HEK293 (cell line): ENCODE data around the gene SUFU.

Experiments used
- GLIS1 ChIP-seq: fragments of 450-650 bp; formaldehyde crosslinking; IDR thresholded peaks from 2 replicates; pipeline ENCODE4 v1.5.1; 2016; ENCODE audit warnings: missing biosample characterization, missing genetic modification characterization
- KLF7 ChIP-seq: fragments of 450-650 bp; formaldehyde crosslinking; IDR thresholded peaks from 2 replicates; pipeline ENCODE4 v1.5.1; 2016; ENCODE audit warnings: missing biosample characterization, missing genetic modification characterization, borderline replicate concordance
- KLF8 ChIP-seq: fragments of 450-650 bp; formaldehyde crosslinking; IDR thresholded peaks from 2 replicates; pipeline ENCODE4 v1.5.1; 2016; ENCODE audit warnings: missing biosample characterization, missing genetic modification characterization
- KLF9 ChIP-seq: fragments of 450-650 bp; formaldehyde crosslinking; IDR thresholded peaks from 2 replicates; pipeline ENCODE4 v1.5.1; 2016; ENCODE audit warnings: missing biosample characterization, missing genetic modification characterization, low read depth
- OSR2 ChIP-seq: fragments of 450-650 bp; formaldehyde crosslinking; IDR thresholded peaks from 2 replicates; pipeline ENCODE4 v1.5.1; 2016; ENCODE audit warnings: missing biosample characterization, missing genetic modification characterization
- SCRT2 ChIP-seq: fragments of 450-650 bp; formaldehyde crosslinking; IDR thresholded peaks from 2 replicates; pipeline ENCODE4 v1.5.1; 2016; ENCODE audit warnings: missing biosample characterization, missing genetic modification characterization
- SP7 ChIP-seq: fragments of 450-650 bp; formaldehyde crosslinking; IDR thresholded peaks from 2 replicates; pipeline ENCODE4 v1.5.1; 2016; ENCODE audit warnings: missing biosample characterization, missing genetic modification characterization
- YY1 ChIP-seq: fragments of 450-650 bp; formaldehyde crosslinking; IDR thresholded peaks from 2 replicates; pipeline ENCODE4 v1.5.1; 2018; ENCODE audit warnings: missing biosample characterization, missing genetic modification characterization
- ZIC2 ChIP-seq: fragments of 450-650 bp; formaldehyde crosslinking; IDR thresholded peaks from 2 replicates; pipeline ENCODE4 v1.5.1; 2016; ENCODE audit warnings: missing biosample characterization, missing genetic modification characterization
- ZNF10 ChIP-seq: fragments of 450-650 bp; formaldehyde crosslinking; IDR thresholded peaks from 2 replicates; pipeline ENCODE4 v1.5.1; 2017; ENCODE audit warnings: missing biosample characterization, missing genetic modification characterization
- ZNF157 ChIP-seq: fragments of 450-650 bp; formaldehyde crosslinking; IDR thresholded peaks from 2 replicates; pipeline ENCODE4 v1.5.1; 2016; ENCODE audit warnings: missing biosample characterization, missing genetic modification characterization
- ZNF473 ChIP-seq: fragments of 450-650 bp; formaldehyde crosslinking; IDR thresholded peaks from 2 replicates; pipeline ENCODE4 v1.5.1; 2017; ENCODE audit warnings: missing biosample characterization, missing genetic modification characterization
- ZNF610 ChIP-seq: fragments of 450-650 bp; formaldehyde crosslinking; IDR thresholded peaks from 2 replicates; pipeline ENCODE4 v1.5.1; 2016; ENCODE audit warnings: missing biosample characterization, missing genetic modification characterization, borderline replicate concordance
- ZNF792 ChIP-seq: fragments of 450-650 bp; formaldehyde crosslinking; IDR thresholded peaks from 2 replicates; pipeline ENCODE4 v1.5.1; 2016; ENCODE audit warnings: missing biosample characterization, missing genetic modification characterization
- TF ChIP-seq, protein P1 (sequence below): fragments of 450-650 bp; formaldehyde crosslinking; IDR thresholded peaks from 2 replicates; pipeline ENCODE4 v1.5.1; 2016; ENCODE audit warnings: missing biosample characterization, missing genetic modification characterization
- TF ChIP-seq, protein P2 (sequence below): fragments of 450-650 bp; formaldehyde crosslinking; conservative IDR thresholded peaks from 2 replicates; pipeline ENCODE4 v1.5.1; 2016; ENCODE audit warnings: low read depth, missing biosample characterization, missing genetic modification characterization
- TF ChIP-seq, protein P3 (sequence below): fragments of 450-650 bp; formaldehyde crosslinking; IDR thresholded peaks from 2 replicates; pipeline ENCODE4 v1.5.1; 2017; ENCODE audit warnings: missing biosample characterization, missing genetic modification characterization
- TF ChIP-seq, protein P4 (sequence below): fragments of 450-650 bp; formaldehyde crosslinking; IDR thresholded peaks from 2 replicates; pipeline ENCODE4 v1.5.1; 2016; ENCODE audit warnings: missing biosample characterization, missing genetic modification characterization
- TF ChIP-seq, protein P5 (sequence below): fragments of 450-650 bp; formaldehyde crosslinking; IDR thresholded peaks from 2 replicates; pipeline ENCODE4 v1.5.1; 2017; ENCODE audit warnings: missing biosample characterization, missing genetic modification characterization
- TF ChIP-seq, protein P6 (sequence below): fragments of 450-650 bp; formaldehyde crosslinking; IDR thresholded peaks from 2 replicates; pipeline ENCODE4 v1.5.1; 2016; ENCODE audit warnings: missing biosample characterization, missing genetic modification characterization
- TF ChIP-seq, protein P7 (sequence below): fragments of 450-650 bp; IDR thresholded peaks from 2 replicates; pipeline ENCODE4 v1.5.1; 2018; ENCODE audit warnings: missing biosample characterization, mild to moderate bottlenecking, missing genetic modification characterization
- TF ChIP-seq, protein P8 (sequence below): fragments of 450-650 bp; formaldehyde crosslinking; IDR thresholded peaks from 2 replicates; pipeline ENCODE4 v1.5.1; 2016; ENCODE audit warnings: missing biosample characterization, missing genetic modification characterization

The SUFU gene

DNA sequence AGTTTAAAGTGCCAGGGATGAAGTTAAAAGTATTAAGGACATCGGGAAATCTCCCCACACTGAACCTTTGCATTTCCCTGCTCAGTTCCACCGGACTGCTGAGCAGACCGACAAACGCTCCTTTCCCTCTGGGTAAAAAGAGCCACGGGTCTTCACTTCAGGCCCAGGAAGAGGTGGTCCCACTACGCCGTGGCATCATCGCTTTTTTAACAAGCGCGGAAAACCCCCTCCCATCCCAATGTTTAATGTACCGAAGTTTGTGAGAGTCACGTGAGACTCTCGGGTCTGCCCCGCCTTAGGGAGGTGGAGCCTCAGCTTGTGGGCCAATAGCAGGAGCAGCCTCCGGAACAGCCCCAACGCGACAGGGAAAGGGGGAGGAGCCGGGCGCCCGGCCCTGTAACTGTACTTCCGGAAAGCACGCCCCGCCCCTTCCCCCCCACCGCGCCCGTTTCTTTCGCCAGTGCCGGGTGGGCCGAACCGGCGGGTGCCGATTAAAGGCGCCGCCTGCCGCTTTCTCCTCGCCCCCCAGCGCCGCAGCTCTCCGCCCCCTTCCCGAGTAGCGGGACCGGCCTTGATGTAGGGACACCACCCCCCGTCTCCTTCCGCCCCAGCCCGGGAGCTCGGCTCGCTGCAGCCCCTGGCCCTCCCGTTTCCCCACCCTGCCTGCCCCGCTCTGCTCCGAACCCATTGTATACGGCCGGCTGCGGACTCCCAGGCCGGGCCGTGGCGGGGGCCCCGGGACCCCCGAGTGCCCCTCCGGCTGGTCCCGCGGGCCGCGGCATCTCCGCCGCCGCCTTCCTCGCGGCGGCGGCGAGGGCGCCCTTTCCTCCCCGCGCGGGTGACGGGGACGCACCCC is 138.3 kb downstream of the SUFU start (continued):
- TF ChIP-seq KLF7 (peak; percentile 45; the same call in 1 of the 2 replicates), ZNF610 (no peak), SP7 (peak; percentile 49), GLIS1 (peak; percentile 95), SCRT2 (tag by site-specific recombination) (no peak), ZNF157 (no peak), ZIC2 (tag by site-specific recombination) (peak; percentile 83), ZNF10 (peak; percentile 84), ZNF792 (tag by site-specific recombination) (no peak), KLF8 (tag by site-specific recombination) (peak; percentile 92), YY1 (tag by site-specific recombination) (no peak), OSR2 (tag by site-specific recombination) (peak; percentile 13; the same call in 1 of the 2 replicates), KLF9 (tag by site-specific recombination) (peak; percentile 75), ZNF473 (tag by site-specific recombination) (no peak)
- TF ChIP-seq, protein P1, sequence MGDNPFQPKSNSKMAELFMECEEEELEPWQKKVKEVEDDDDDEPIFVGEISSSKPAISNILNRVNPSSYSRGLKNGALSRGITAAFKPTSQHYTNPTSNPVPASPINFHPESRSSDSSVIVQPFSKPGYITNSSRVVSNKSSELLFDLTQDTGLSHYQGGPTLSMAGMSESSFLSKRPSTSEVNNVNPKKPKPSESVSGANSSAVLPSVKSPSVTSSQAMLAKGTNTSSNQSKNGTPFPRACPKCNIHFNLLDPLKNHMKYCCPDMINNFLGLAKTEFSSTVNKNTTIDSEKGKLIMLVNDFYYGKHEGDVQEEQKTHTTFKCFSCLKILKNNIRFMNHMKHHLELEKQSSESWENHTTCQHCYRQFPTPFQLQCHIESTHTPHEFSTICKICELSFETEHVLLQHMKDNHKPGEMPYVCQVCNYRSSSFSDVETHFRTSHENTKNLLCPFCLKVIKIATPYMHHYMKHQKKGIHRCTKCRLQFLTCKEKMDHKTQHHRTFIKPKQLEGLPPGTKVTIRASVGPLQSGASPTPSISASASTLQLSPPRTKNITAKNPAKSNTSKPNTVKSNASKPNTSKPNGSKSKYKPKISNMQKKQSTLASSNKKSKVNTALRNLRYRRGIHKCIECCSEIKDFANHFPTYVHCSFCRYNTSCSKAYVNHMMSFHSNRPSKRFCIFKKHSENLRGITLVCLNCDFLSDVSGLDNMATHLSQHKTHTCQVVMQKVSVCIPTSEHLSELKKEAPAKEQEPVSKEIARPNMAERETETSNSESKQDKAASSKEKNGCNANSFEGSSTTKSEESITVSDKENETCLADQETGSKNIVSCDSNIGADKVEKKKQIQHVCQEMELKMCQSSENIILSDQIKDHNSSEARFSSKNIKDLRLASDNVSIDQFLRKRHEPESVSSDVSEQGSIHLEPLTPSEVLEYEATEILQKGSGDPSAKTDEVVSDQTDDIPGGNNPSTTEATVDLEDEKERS (tag by site-specific recombination) = no peak
- TF ChIP-seq, protein P2, sequence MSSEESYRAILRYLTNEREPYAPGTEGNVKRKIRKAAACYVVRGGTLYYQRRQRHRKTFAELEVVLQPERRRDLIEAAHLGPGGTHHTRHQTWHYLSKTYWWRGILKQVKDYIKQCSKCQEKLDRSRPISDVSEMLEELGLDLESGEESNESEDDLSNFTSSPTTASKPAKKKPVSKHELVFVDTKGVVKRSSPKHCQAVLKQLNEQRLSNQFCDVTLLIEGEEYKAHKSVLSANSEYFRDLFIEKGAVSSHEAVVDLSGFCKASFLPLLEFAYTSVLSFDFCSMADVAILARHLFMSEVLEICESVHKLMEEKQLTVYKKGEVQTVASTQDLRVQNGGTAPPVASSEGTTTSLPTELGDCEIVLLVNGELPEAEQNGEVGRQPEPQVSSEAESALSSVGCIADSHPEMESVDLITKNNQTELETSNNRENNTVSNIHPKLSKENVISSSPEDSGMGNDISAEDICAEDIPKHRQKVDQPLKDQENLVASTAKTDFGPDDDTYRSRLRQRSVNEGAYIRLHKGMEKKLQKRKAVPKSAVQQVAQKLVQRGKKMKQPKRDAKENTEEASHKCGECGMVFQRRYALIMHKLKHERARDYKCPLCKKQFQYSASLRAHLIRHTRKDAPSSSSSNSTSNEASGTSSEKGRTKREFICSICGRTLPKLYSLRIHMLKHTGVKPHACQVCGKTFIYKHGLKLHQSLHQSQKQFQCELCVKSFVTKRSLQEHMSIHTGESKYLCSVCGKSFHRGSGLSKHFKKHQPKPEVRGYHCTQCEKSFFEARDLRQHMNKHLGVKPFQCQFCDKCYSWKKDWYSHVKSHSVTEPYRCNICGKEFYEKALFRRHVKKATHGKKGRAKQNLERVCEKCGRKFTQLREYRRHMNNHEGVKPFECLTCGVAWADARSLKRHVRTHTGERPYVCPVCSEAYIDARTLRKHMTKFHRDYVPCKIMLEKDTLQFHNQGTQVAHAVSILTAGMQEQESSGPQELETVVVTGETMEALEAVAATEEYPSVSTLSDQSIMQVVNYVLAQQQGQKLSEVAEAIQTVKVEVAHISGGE = peak; percentile 90
- TF ChIP-seq, protein P3, sequence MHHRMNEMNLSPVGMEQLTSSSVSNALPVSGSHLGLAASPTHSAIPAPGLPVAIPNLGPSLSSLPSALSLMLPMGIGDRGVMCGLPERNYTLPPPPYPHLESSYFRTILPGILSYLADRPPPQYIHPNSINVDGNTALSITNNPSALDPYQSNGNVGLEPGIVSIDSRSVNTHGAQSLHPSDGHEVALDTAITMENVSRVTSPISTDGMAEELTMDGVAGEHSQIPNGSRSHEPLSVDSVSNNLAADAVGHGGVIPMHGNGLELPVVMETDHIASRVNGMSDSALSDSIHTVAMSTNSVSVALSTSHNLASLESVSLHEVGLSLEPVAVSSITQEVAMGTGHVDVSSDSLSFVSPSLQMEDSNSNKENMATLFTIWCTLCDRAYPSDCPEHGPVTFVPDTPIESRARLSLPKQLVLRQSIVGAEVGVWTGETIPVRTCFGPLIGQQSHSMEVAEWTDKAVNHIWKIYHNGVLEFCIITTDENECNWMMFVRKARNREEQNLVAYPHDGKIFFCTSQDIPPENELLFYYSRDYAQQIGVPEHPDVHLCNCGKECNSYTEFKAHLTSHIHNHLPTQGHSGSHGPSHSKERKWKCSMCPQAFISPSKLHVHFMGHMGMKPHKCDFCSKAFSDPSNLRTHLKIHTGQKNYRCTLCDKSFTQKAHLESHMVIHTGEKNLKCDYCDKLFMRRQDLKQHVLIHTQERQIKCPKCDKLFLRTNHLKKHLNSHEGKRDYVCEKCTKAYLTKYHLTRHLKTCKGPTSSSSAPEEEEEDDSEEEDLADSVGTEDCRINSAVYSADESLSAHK (tag by site-specific recombination) = peak; percentile 11; the same call in 1 of the 2 replicates
- TF ChIP-seq, protein P4, sequence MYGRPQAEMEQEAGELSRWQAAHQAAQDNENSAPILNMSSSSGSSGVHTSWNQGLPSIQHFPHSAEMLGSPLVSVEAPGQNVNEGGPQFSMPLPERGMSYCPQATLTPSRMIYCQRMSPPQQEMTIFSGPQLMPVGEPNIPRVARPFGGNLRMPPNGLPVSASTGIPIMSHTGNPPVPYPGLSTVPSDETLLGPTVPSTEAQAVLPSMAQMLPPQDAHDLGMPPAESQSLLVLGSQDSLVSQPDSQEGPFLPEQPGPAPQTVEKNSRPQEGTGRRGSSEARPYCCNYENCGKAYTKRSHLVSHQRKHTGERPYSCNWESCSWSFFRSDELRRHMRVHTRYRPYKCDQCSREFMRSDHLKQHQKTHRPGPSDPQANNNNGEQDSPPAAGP (tag by site-specific recombination) = peak; percentile 70
- TF ChIP-seq, protein P5, sequence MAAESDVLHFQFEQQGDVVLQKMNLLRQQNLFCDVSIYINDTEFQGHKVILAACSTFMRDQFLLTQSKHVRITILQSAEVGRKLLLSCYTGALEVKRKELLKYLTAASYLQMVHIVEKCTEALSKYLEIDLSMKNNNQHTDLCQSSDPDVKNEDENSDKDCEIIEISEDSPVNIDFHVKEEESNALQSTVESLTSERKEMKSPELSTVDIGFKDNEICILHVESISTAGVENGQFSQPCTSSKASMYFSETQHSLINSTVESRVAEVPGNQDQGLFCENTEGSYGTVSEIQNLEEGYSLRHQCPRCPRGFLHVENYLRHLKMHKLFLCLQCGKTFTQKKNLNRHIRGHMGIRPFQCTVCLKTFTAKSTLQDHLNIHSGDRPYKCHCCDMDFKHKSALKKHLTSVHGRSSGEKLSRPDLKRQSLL (tag by site-specific recombination) = no peak
- TF ChIP-seq, protein P6, sequence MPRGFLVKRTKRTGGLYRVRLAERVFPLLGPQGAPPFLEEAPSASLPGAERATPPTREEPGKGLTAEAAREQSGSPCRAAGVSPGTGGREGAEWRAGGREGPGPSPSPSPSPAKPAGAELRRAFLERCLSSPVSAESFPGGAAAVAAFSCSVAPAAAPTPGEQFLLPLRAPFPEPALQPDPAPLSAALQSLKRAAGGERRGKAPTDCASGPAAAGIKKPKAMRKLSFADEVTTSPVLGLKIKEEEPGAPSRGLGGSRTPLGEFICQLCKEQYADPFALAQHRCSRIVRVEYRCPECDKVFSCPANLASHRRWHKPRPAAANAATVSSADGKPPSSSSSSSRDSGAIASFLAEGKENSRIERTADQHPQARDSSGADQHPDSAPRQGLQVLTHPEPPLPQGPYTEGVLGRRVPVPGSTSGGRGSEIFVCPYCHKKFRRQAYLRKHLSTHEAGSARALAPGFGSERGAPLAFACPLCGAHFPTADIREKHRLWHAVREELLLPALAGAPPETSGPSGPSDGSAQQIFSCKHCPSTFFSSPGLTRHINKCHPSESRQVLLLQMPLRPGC (tag by site-specific recombination) = peak; percentile 44; the same call in 1 of the 2 replicates
- TF ChIP-seq, protein P7, sequence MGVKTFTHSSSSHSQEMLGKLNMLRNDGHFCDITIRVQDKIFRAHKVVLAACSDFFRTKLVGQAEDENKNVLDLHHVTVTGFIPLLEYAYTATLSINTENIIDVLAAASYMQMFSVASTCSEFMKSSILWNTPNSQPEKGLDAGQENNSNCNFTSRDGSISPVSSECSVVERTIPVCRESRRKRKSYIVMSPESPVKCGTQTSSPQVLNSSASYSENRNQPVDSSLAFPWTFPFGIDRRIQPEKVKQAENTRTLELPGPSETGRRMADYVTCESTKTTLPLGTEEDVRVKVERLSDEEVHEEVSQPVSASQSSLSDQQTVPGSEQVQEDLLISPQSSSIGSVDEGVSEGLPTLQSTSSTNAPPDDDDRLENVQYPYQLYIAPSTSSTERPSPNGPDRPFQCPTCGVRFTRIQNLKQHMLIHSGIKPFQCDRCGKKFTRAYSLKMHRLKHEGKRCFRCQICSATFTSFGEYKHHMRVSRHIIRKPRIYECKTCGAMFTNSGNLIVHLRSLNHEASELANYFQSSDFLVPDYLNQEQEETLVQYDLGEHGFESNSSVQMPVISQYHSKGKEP = no peak
- TF ChIP-seq, protein P8, sequence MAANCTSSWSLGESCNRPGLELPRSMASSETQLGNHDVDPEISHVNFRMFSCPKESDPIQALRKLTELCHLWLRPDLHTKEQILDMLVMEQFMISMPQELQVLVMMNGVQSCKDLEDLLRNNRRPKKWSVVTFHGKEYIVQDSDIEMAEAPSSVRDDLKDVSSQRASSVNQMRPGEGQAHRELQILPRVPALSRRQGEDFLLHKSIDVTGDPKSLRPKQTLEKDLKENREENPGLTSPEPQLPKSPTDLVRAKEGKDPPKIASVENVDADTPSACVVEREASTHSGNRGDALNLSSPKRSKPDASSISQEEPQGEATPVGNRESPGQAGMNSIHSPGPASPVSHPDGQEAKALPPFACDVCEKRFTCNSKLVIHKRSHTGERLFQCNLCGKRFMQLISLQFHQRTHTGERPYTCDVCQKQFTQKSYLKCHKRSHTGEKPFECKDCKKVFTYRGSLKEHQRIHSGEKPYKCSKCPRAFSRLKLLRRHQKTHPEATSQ = peak; percentile 53; the same call in 1 of the 2 replicates
